Liver (tissue), 9 donors: ENCODE data around the gene ERICH4. TPM values are rescaled to one million over a fixed set of nuclear protein-coding genes. Genes with fewer than 3 reads are reported as not detected.

Source experiments
- DNase-seq: peaks from one replicate; pipeline ENCODE4 v3.0.0-alpha.2; 2017; ENCODE audit warnings: low spot score
- H3K27ac ChIP-seq, 2 donors: one replicate each; pipeline ENCODE4 v1.7.0; 2013; ENCODE audit warnings: inconsistent platforms in 2 of 2, low read length in 2 of 2, control low read depth in 1 of 2, low read depth in 1 of 2, mild to moderate bottlenecking in 1 of 2
- H3K27me3 ChIP-seq, 4 donors: one replicate each; pipeline versions ENCODE4 v1.6.1 to v1.7.0; 2013; ENCODE audit warnings: low read length in 3 of 4, inconsistent platforms in 1 of 4, mild to moderate bottlenecking in 1 of 4, moderate library complexity in 1 of 4; ENCODE audit not compliant: control insufficient read depth in 4 of 4, insufficient read depth in 4 of 4
- H3K36me3 ChIP-seq, 4 donors: one replicate each; pipeline versions ENCODE4 v1.6.1 to v1.7.0; 2013; ENCODE audit warnings: low read length in 3 of 4, mild to moderate bottlenecking in 3 of 4, low read depth in 1 of 4, moderate library complexity in 1 of 4; ENCODE audit not compliant: control insufficient read depth in 4 of 4, insufficient read depth in 3 of 4
- H3K4me1 ChIP-seq, 4 donors: one replicate each; pipeline versions ENCODE4 v1.6.1 to v1.7.0; 2013; ENCODE audit warnings: low read length in 3 of 4, mild to moderate bottlenecking in 3 of 4, moderate library complexity in 1 of 4; ENCODE audit not compliant: control insufficient read depth in 4 of 4, insufficient read depth in 4 of 4
- H3K4me3 ChIP-seq, 3 donors: one replicate each; pipeline versions ENCODE4 v1.6.1 to v1.7.0; 2013; ENCODE audit warnings: low read length in 3 of 3, control low read depth in 1 of 3, low read depth in 1 of 3, mild to moderate bottlenecking in 1 of 3
- H3K9ac ChIP-seq, 2 donors: one replicate each; pipeline ENCODE4 v1.7.0; 2013; ENCODE audit warnings: low read length in 2 of 2, mild to moderate bottlenecking in 2 of 2, moderate library complexity in 2 of 2, control low read depth in 1 of 2, low read depth in 1 of 2
- H3K9me3 ChIP-seq, 4 donors: one replicate each; pipeline versions ENCODE4 v1.6.1 to v1.7.0; 2013; ENCODE audit warnings: low read length in 3 of 4; ENCODE audit not compliant: control insufficient read depth in 4 of 4
- ATF3 ChIP-seq: IDR thresholded peaks from 2 replicates; pipeline ENCODE4 v1.6.1; 2016; ENCODE audit warnings: antibody characterized with exemption
- CTCF ChIP-seq: fragments of 150-350 bp; IDR thresholded peaks from 2 replicates; pipeline ENCODE4 v1.5.1; 2017; ENCODE audit warnings: improper control_type of control experiment, low read depth, low read length; ENCODE audit not compliant: missing input control
- EGR1 ChIP-seq, 2 donors: IDR thresholded peaks; 2 replicates each; pipeline ENCODE4 v1.6.1; 2016 to 2018; ENCODE audit warnings: antibody characterized with exemption in 2 of 2, low read depth in 2 of 2
- FOXA1 ChIP-seq: IDR thresholded peaks from 2 replicates; pipeline ENCODE4 v1.6.1; 2016; ENCODE audit warnings: antibody characterized with exemption
- FOXA2 ChIP-seq: IDR thresholded peaks from 2 replicates; pipeline ENCODE4 v1.6.1; 2016; ENCODE audit warnings: antibody characterized with exemption
- GABPA ChIP-seq, 2 donors: IDR thresholded peaks in 1 of 2; conservative IDR thresholded peaks in 1 of 2; 2 replicates each; pipeline ENCODE4 v1.6.1; 2016; ENCODE audit warnings: antibody characterized with exemption in 2 of 2, mild to moderate bottlenecking in 1 of 2, moderate library complexity in 1 of 2
- HNF4A ChIP-seq, 2 donors: conservative IDR thresholded peaks; 2 replicates each; pipeline ENCODE4 v1.6.1; 2016; ENCODE audit warnings: antibody characterized with exemption in 2 of 2, mild to moderate bottlenecking in 2 of 2
- HNF4G ChIP-seq: IDR thresholded peaks from 2 replicates; pipeline ENCODE4 v1.6.1; 2016; ENCODE audit warnings: antibody characterized with exemption
- JUND ChIP-seq, 2 donors: IDR thresholded peaks; 2 replicates each; pipeline ENCODE4 v1.6.1; 2016; ENCODE audit warnings: antibody characterized with exemption in 2 of 2
- MAX ChIP-seq: IDR thresholded peaks from 2 replicates; pipeline ENCODE4 v1.6.1; 2016; ENCODE audit warnings: antibody characterized with exemption
- NR2F2 ChIP-seq: IDR thresholded peaks from 2 replicates; pipeline ENCODE4 v1.6.1; 2016; ENCODE audit warnings: antibody characterized with exemption
- RAD21 ChIP-seq, 2 donors: IDR thresholded peaks; 2 replicates each; pipeline ENCODE4 v1.6.1; 2016; ENCODE audit warnings: antibody characterized with exemption in 2 of 2, mild to moderate bottlenecking in 2 of 2
- REST ChIP-seq: IDR thresholded peaks from 2 replicates; pipeline ENCODE4 v1.6.1; 2016; ENCODE audit warnings: antibody characterized with exemption, mild to moderate bottlenecking
- RXRA ChIP-seq, 2 donors: IDR thresholded peaks; 2 replicates each; pipeline ENCODE4 v1.6.1; 2017 to 2018; ENCODE audit warnings: antibody characterized with exemption in 2 of 2, mild to moderate bottlenecking in 1 of 2
- SP1 ChIP-seq: IDR thresholded peaks from 2 replicates; pipeline ENCODE4 v1.6.1; 2018; ENCODE audit warnings: antibody characterized with exemption, mild to moderate bottlenecking
- TAF1 ChIP-seq: conservative IDR thresholded peaks from 2 replicates; pipeline ENCODE4 v1.6.1; 2016; ENCODE audit warnings: antibody characterized with exemption, mild to moderate bottlenecking
- YY1 ChIP-seq: IDR thresholded peaks from 2 replicates; pipeline ENCODE4 v1.6.1; 2016; ENCODE audit warnings: antibody characterized with exemption, mild to moderate bottlenecking
- ZBTB33 ChIP-seq: IDR thresholded peaks from 2 replicates; pipeline ENCODE4 v1.6.1; 2016; ENCODE audit warnings: antibody characterized with exemption
- WGBS: extraction: QIAGEN DNeasy Blood & Tissue Kit; methylation state at CpG from one replicate; pipeline ENCODE4 v1.1.7; 2013; 5-methylcytosine and 5-hydroxymethylcytosine counted together
- polyA plus RNA-seq, 2 donors: library from polyadenylated mRNA; stranded (reverse) in 1 of 2; unstranded in 1 of 2; fragments of 200-250 nt in 1 of 2; fragments of >200 nt in 1 of 2; fragmentation: Nextera tagmentation in 1 of 2; extraction: Ambion mirVana in 1 of 2; gene quantifications; one replicate each; pipeline versions ENCODE4 v1.2.1 to v1.2.3, GENCODE V29; 2013 to 2015
- total RNA-seq, 2 donors: library from RNA; depleted of rRNA; stranded (reverse); fragments of >200 nt; gene quantifications; one replicate each; pipeline ENCODE4 v1.2.3, GENCODE V29; 2014
- donor health status: healthy.
- donor health status: healthy.
- donor health status: healthy.
- donor health status: healthy.
- donor health status: healthy.

ERICH4 gene
- total and polyA plus RNA-seq, 4 donors = not detected

GRCh38 chr19:41441321-41441945 lies 1.5 kb upstream of the ERICH4 start:
- TF ChIP-seq HNF4A (conservative IDR thresholded peaks at IDR 0.05) = no peak
- no peak for TF ChIP-seq TAF1
- TF ChIP-seq RXRA (IDR thresholded peaks at IDR 0.05) = no peak
- no peak for TF ChIP-seq SP1
- TF ChIP-seq JUND (IDR thresholded peaks at IDR 0.05) = no peak
- TF ChIP-seq HNF4G = no peak
- no peak for TF ChIP-seq FOXA2
- TF ChIP-seq FOXA1 = no peak
- no peak for TF ChIP-seq YY1
- TF ChIP-seq MAX = no peak
- TF ChIP-seq ATF3 = no peak
- TF ChIP-seq EGR1 (IDR thresholded peaks at IDR 0.05; ENCODE audit: low read depth in 2 of 2) = no peak
- no peak for TF ChIP-seq CTCF
- TF ChIP-seq NR2F2 = no peak
- TF ChIP-seq ZBTB33 = no peak
- no peak for TF ChIP-seq RAD21 (IDR thresholded peaks at IDR 0.05)
- no peak for TF ChIP-seq REST
- no peak for TF ChIP-seq GABPA (IDR thresholded peaks at IDR 0.05 in 1 of 2, conservative IDR thresholded peaks at IDR 0.05 in 1 of 2)
- H3K27ac ChIP-seq = no peak overlapping the region
- H3K4me1 ChIP-seq = peaks cover 0 to 13% (median 6%) of the 10 kb centered on the region in 4 donors
- WGBS = 78% methylated on average over 15 of the region's 15 CpGs
- no peaks in the 10 kb centered on the region for H3K9me3 ChIP-seq
- peaks cover 0 to 3% (median 0%) of the 10 kb centered on the region in 4 donors for H3K27me3 ChIP-seq
- DNase-seq = no peak
- H3K36me3 ChIP-seq = peaks cover 0 to 7% (median under 1%) of the 10 kb centered on the region in 4 donors
- no peak overlapping the region for H3K9ac ChIP-seq
- H3K4me3 ChIP-seq = no peak overlapping the region
